GM18870 (cell line): Measurements from ENCODE around the gene TPR.
"Not testable (repeated sequence)": the region's sequence is repeated elsewhere in the genome, so short reads cannot be mapped to it uniquely, and the experiment has no call there.

ENCODE experiments used
- ATAC-seq: cut with Tn5 transposase; IDR thresholded peaks from one replicate; pipeline ENCODE4 v1.9.1; 2021; ENCODE audit warnings: moderate library complexity; ENCODE audit not compliant: unreplicated experiment

The TPR gene

DNA sequence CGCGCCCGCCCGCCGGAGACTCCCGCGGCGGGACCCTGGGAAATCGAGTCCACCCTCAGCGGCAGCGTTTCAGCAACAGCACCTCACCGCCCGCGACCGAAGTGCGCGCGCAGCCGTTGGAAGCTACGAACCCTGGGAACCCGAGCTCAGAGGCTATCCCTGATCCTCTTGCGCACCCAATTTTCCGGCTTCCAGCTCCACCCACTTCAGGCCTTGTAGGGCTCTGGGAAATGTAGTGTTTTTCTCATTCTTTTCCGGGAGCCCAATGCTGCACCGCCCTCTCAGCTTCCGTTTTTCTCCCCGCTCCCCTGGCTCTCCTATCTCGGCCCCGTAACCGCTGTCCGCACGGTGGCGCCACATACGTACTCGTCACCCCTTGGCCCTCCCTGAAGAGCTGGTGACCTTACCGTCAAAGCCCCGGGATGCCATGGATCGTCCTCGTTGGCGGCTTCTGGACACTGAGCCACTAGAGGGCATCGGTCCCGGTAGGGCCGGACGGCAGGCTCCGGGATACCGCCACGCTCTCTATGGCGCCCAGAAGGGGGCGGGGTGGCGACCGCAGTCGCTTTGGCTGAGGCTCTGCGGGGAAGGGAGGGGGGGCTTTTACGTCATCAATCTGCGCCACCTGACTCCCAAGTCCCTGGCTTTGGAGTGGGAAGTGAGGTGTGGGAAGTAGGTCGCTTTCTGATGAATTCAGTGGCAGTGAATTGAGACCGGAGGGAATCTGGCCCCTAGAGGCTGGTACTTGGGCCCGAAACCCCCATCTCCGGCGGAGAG, at the start of gene TPR, which contains the start of gene ODR4:
Gene TPR (minus strand): TSS at position 102 of the 777 bp plus-strand sequence. CDS start 225 bp downstream, outside the sequence.
Gene ODR4 (plus strand): TSS at position 687 of the 777 bp plus-strand sequence. CDS start 3,948 bp downstream, outside the sequence.
- ATAC-seq, result peak; percentile 91

DNA sequence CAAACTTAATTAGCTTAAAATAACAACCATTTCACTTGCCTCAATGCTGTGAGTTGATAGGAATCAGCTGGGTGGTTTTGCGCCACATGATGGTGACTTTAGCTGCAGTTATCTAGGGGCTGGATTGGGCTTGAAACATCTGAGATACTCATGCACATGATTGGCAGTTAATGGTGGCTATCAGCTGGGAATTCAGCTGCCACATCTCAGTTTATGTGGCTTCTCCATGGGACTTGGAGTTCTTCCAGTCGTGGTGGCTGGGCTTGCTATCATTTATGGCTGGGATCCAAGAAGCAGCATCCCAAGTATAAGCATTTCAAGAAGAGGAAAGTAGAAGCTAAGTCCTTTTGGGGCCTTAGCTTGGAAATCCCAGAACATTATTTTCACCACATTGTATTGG, 49.5 kb upstream of the TPR start:
- ATAC-seq, result no peak

DNA sequence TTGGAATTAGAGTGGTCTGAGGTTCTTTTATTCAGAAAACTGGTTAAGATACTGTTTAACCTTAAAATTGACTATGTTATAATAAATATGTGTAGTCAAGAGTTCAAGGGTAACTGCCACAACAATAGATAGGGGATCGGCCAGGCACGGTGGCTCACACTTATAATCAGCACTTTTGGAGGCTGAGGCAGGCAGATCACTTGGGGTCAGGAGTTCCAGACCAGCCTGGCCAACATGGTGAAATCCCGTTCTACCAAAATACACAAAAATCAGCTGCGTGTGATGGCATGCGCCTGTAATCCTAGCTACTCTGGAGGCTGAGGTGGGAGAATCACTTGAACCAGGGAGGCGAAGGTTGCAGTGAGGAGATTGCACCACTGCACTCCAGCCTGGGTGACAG, 46.4 kb upstream of the TPR start:
- no peak for ATAC-seq

DNA sequence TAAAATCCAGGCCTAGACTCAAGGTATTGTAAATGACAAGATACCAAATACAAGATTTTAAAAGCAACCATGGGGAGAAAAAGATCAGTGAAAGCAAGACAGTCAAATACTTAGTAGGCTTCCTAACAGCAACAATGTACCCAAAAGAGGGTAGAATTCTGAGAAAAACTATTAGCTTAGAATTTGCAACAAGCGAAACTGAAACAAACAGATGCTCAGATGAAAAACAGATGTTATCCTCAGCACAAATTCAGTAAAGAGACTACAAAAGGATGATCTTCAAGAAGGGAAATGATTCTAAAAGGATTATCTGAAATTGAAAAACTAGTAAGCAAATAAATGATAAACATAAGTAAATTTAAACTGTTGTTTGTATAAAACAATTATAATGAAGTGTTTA, 45.9 kb upstream of the TPR start:
- ATAC-seq, result peak; percentile 90

DNA sequence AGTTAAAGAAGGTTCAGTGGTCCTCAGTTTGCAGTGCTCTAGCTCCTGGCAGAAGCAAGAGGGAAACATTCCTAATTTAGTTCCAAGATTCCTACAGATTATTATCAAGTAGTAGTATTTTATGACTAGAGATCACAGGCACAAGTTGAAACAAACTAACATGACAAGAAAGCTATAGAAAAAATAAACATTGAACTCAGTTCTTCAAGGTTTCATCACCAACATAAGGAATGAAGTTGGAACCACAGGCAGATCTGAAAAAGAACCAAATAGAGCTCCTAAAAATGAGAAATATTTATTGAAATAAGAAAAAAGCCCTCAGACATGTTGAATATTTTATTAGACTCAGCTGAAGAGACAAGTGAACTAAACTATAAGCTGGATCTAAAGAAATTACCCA, 45.3 kb upstream of the TPR start:
- ATAC-seq, result no peak

DNA sequence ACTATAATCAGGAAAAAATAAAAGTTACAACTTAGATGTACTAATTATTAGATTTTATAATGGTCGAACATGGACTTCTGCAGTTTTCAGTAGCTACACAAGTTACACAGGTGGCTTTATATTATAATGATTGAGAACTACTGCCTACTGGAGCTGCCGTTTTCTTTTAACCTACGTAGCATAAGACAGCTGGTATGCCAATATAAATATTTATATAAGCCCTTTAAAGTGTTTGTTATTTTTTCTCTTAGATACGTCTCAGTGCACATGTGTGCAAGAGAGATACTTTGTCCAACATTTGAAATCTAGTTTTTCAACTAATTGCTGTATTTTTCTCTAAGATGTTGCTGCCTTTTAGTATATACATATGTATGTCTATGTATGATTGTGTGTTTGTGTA, 43.5 kb upstream of the TPR start:
- ATAC-seq, result no peak

DNA sequence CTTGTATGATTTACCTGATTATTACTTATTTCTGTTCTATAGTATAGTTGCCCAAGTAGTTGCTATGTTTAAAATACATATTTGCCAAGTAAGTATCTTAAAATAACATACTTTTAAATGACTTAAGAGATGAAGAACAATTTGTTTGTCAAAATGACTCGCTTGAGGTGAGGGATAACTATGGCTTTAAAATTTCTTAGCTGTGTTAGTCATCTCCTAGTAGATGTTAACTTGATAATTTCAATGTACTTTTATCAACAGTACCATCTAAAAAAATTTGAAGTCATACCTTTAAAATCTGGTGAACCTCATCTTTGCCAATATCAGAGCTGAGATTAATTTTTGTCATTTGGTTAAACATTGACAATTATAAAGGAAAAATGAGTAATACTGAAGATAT, 38.3 kb upstream of the TPR start:
- no peak for ATAC-seq

DNA sequence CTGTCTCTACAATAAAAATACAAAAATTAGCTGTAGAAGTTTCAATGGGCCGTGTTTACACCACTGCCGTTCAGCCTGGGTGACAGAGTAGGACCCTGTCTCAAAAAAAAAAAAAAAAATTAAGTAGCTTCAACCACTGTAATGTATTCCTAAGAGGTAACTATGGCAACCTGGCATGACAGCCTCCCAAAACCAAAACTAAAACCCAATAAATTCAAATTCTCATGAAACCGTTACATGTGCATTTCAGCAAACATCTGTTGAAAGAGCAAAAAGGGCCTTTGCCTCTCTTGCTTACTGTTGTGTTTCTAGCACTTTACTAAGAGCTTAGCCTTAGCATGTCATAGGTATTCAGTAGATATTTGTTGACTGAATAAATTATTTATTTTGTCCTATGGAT, 34.0 kb upstream of the TPR start:
- ATAC-seq, result peak; percentile 77

DNA sequence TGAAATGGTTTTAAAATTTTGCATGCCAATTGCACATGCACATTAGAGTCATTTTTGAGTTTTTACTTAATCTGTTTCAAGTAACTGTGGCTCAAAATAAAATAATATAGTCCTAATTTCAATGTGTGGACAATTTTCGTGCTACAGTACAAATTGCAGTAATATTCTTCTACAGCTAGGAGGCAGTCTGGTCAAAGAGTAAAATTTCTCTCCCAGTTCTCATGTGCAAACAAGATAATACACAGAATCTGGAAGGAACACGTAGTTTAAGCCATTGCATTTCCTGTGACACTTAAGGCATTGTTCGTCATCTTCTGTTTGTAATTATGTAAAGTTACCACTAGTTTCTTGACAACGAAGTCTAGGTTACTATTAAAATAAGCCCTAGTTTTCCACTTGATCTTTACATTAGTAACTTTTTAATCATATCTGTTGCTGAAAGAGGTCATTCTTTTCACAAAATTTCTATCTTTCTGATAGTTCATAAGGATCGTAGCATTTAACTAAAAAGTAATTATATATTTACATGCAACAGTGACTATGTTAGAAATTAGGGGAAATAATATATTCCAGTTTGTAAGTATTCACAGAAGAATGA, 29.5 kb upstream of the TPR start:
- ATAC-seq, result peak; percentile 61

DNA sequence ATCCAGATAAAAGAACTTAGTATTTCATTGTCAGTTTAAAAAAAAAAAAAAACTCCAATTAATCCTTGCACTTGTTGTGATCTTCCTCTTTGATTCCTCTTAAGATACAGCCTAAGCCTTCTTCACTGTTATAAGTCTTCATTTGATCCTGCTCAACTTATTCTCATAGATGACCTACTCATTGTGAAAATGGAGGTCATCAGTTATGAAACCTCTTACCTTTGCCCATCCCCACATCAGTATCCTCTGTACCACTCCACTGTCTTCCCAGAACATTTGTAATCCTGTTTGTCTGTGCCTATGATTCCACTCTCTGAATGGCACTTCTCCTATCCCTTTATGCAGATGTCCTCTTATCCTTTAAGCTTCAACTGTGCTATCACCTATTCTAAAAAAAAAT, 28.6 kb upstream of the TPR start:
- no peak for ATAC-seq

DNA sequence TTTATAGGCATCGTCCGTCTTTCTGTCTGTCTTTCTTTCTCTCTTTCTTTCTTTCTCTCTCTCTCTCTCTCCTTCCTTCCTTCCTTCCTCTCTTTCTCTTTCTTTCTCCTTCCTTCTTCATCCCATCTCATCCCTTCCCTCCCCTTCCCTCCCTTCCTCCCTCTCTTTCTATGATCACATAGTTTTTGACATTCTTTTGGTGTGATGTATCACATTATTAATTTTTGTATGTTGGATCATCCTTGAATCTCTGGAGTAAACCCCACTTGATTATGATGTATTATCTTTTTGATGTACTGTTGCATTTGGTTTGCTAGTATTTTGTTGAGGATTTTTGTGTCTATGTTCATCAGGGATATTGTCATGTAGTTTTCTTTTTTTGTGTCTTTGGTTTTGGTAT, 26.4 kb upstream of the TPR start:
- ATAC-seq, result not testable (repeated sequence)

DNA sequence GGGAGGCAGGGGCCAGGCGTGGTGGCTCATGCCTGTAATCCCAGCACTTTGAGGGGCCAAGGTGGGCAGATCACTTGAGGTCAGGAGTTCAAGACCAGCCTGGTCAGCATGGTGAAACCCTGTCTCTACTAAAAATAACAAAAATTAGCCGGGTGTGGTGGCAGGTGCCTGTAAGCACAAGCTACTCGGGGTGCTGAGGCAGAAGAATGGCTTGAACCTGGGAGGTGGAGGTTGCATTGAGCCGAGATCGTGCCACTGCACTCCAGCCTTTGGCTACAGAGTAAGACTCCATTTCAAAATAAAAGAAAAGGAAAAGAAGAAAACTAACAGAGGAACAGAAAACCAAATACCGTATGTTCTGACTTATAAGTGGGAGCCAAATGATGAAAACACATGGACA, 17.7 kb upstream of the TPR start:
- not testable (repeated sequence) for ATAC-seq

DNA sequence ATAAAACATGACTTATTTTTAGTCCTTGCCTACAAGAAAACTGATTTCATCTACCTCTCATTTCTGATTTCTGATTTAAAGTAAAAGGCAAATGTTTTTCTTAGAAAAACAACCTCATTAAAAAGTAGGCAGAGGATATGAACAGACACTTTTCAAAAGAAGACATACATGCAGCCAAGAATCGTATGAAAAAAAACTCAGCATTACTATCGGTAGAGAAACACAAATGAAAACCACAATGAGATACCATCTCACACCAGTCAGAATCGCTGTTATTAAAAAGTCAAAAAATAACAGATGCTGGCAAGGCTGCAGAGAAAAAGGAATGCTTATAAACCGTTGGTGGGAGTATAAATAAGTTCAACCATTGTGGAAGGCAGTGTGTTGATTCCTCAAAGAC, 16.8 kb upstream of the TPR start:
- no peak for ATAC-seq

DNA sequence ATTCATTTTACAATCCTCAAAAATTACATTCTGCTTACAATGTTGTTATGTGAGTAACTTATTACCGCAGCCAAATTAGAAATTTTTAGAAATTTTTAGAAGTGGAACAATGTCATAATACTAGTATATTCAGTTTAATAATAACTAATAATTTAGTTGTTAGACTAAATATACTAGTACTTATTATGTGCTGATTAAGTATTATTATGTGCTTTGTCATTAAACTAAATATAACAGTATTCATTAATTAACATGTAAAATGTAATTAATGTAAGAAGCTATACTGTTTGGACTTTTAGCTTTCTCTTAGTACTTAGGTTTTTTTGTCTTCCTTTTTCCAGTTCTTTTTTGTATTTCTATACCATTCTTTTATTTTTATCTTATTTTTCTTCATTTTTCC, 15.9 kb upstream of the TPR start:
- ATAC-seq, result no peak

DNA sequence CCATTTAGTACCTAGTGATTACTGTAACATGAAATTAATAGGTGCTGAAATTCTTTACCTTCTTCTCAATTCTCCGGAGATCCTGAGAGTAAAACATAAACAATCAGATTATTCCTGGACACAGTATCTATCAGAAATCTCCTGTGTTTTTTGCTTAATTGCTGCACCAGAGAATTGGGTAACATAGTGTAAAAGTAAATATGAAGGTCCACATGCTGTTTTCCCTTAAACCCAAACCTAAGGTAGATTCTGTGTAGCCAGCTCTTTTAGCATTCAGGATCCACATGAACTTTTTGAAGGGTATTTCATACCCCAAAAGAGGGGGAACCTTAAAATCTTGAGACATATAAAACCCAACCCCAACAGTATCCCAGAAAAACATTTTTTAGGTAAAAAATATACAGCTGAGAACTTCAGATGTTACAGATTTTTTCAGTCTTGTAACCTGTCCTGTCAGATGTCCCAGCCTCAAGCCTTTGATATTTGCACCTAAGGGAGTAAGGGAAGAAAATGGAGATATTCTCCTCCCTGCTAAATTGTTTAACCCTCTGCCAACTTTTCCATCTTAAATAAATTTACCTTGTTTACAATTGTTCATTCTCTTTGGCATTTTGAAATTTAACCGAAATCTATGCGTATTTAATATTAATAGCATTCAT, 11.8 kb upstream of the TPR start:
- ATAC-seq, result no peak

DNA sequence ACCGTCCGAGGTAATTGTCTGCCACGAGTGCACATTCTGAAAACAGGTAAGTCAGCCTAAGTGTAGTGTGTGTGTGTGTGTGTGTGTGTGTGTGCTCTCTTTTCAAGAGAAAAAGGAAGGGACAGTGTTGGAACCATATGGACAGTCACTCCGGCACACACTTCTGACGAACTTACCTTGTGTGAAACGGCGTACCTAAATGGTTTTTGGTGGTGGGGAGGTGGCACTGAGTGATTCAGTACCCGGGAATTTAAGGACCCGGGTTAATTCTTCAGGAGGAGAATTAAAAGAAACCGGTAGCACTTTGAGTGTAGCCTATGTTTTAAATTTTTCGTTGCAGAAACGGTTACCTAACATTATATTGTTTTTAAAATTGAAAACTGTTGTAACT, 871 bp upstream of the TPR start:
- ATAC-seq, result no peak

DNA sequence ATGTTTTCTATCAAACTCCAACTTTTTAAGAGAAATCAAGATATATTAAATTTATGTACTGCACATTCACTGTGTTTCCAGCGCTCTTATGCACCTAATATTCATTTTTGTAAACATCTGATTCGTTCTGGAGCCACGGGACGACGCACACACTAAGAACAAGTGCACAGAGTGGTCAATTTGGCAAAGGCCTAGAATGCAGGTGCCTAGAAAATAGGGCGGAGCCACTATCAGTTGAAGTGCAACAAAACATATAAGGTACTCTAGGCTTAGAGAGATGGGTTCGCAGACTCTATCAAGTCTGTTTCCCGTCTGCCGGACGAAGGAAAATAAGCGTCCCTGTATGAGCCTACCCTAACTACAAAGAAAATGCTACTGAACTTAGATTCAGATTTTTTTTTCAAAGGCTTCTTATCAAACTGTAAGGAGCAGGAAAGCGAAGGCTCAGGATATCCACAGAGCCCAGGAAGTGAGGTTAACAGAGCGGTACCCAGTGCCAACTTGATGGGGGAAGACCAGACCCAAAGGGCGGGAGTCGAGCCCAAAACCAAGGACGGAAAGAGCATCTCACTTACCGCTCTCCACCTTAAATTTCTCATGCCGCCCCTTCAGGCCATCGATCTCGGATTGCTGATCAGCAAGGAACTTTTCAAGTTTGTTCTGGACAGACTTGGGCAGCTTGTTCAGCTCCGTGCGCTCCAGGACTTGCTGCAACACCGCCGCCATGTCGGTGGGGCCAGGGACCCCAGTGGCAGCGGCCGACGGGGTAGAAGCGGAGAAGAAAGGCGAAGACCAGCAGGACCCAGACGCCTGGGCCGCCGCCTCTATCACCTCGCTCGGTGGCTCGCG, 526 bp downstream of the TPR start:
- ATAC-seq, result peak; percentile 23

DNA sequence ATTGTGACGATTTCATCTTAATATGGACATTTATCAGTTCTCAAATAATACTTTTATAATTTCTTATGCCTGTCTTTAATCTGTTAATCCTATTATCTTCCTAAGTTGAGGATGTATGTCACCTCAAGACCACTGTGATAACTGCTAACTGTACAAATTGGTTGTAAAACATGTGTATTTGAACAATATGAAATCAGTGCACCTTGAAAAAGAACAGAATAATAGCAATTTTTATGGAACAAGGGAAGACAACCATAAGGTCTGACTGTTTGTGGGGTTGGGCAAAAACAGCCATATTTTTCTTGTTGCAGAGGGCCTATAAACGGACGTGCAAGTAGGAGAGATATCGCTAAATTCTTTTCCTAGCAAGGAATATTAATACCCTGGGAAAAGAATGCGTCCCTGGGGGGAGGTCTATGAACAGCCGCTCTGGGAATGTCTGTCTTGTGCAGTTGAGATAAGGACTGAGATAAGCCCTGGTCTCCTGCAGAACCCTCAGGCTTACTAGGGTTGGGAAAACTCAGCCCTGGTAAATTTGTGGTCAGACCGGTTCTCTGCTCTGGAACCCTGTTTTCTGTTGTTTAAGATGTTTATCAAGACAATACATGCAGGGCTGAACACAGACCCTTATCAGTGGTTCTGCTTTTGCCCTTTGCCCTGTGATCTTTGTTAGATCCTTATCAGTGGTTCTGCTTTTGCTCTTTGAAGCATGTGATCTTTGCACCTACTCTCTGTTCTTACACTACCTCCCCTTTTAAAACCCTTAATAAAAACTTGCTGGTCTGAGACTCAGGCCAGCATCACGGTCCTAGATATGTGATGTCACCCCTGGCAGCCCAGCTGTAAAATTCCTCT, 27.0 kb downstream of the TPR start:
- ATAC-seq, result not testable (repeated sequence)

DNA sequence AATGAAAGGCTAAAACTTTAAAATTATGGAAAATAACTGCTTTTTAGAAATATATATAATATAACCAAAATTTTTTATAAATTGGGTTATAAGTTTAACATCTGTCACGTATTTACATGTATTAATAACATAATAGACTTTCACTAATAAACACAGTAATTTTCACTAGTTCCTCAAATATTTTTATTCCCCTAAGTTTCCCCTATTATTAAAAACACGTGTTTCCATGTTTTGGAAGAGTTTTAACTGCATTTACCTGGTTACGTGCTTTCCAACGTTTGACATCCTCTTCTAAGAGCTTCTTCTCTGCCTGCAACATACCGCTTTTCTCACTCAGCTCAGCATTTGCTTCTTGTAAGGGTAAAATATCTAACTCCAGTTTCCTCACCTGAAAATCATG, 34.3 kb downstream of the TPR start:
- ATAC-seq, result no peak

DNA sequence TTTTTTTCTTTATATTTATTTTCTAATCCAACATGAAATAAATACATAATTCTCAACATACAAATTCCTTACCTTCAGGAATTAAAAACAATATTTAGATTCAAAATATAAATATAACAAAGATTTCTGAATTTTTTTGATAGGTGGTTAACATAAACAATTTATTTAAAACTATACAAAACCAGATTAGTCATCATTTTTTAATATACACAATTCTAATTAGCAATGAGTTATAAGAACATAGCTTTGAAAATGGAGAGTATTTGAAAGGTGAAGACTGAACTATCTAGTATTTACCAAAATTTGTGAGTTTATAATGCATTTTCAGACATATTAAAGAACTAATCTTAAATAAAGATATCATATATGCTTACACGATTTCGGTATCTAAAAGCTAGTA, 37.5 kb downstream of the TPR start:
- no peak for ATAC-seq
